CD4-positive, alpha-beta T cell (primary cell): Measurements from ENCODE around the gene CYP27B1. TPM values are rescaled to one million over a fixed set of nuclear protein-coding genes. Genes with fewer than 3 reads are reported as not detected.

ENCODE experiments used
- ATAC-seq: fragments of 200-7000 bp; cut with Tn5 transposase; one replicate; pipeline ENCODE4 v1.10.0; 2022; ENCODE audit warnings: mild to moderate bottlenecking; ENCODE audit not compliant: poor library complexity
- CTCF ChIA-PET: fragments of 350-600 bp; sonication (Branson Sonifier 250); formaldehyde crosslinking; loops from one replicate; lab custom pipeline; 2021; ENCODE audit warnings: antibody characterized with exemption, inconsistent platforms; lab: Charles Lee
- POLR2A ChIA-PET: fragments of 350-600 bp; sonication (Branson Sonifier 250); formaldehyde crosslinking; loops from one replicate; lab custom pipeline; 2021; ENCODE audit warnings: antibody characterized with exemption, inconsistent platforms; lab: Charles Lee
- DNase-seq, 14 experiments: peaks; one replicate each; pipeline ENCODE4 v3.0.0-alpha.2; 2013 to 2020; ENCODE audit warnings: mixed read lengths in 2 of 14
- H3K27ac ChIP-seq, 2 donors: one replicate each; pipeline versions ENCODE4 v1.5.1 to v1.7.0; 2013; ENCODE audit warnings: low read length in 2 of 2, low read depth in 1 of 2, mild to moderate bottlenecking in 1 of 2
- H3K27me3 ChIP-seq, 2 experiments: 1 replicate in 1 of 2; 2 replicates in 1 of 2; pipeline versions ENCODE4 v1.6.1 to v1.7.0; 2013; ENCODE audit warnings: low read length in 2 of 2, control low read depth in 1 of 2, mild to moderate bottlenecking in 1 of 2, moderate library complexity in 1 of 2; ENCODE audit not compliant: insufficient read depth in 2 of 2, control insufficient read depth in 1 of 2
- H3K36me3 ChIP-seq: one replicate; pipeline ENCODE4 v1.6.1; 2013; ENCODE audit warnings: low read length, control low read depth; ENCODE audit not compliant: insufficient read depth
- H3K4me1 ChIP-seq: one replicate; pipeline ENCODE4 v1.6.1; 2013; ENCODE audit warnings: low read length, control low read depth; ENCODE audit not compliant: insufficient read depth
- H3K4me3 ChIP-seq: one replicate; pipeline ENCODE4 v1.5.1; 2013; ENCODE audit warnings: mild to moderate bottlenecking, low read length, moderate library complexity
- H3K9me3 ChIP-seq, 2 experiments: 1 replicate in 1 of 2; 2 replicates in 1 of 2; pipeline versions ENCODE4 v1.6.1 to v1.7.0; 2013; ENCODE audit warnings: low read length in 2 of 2, mild to moderate bottlenecking in 2 of 2, control low read depth in 1 of 2, moderate library complexity in 1 of 2; ENCODE audit not compliant: control insufficient read depth in 1 of 2, insufficient read depth in 1 of 2
- H3K27ac Mint-ChIP-seq: one replicate; pipeline ENCODE4 v1.8.0; 2020; ENCODE audit warnings: mixed read lengths
- H3K27me3 Mint-ChIP-seq: one replicate; pipeline ENCODE4 v1.8.0; 2021; ENCODE audit warnings: mixed read lengths
- H3K36me3 Mint-ChIP-seq: one replicate; pipeline ENCODE4 v1.8.0; 2021; ENCODE audit warnings: low read depth, mixed read lengths
- H3K4me1 Mint-ChIP-seq: one replicate; pipeline ENCODE4 v1.8.0; 2021; ENCODE audit warnings: low read depth, mixed read lengths
- H3K4me3 Mint-ChIP-seq: one replicate; pipeline ENCODE4 v1.8.0; 2020; ENCODE audit warnings: mild to moderate bottlenecking, mixed read lengths
- H3K9me3 Mint-ChIP-seq: one replicate; pipeline ENCODE4 v1.8.0; 2020; ENCODE audit warnings: mixed read lengths
- CTCF ChIP-seq: fragments of 200-600 bp; IDR thresholded peaks from one replicate; pipeline ENCODE4 v1.8.0; 2022; ENCODE audit warnings: antibody characterized with exemption, mild to moderate bottlenecking
- intact Hi-C, 2 experiments: fragments of 100-400 bp; cut with DNase I in 1 of 2; cut with micrococcal nuclease in 1 of 2; formaldehyde crosslinking; loops; one replicate each; pipeline versions ENCODE4 v1.15.1 to v1.9.0; 2023 to 2025; cut with DNase I, micrococcal nuclease
- total RNA-seq, 174 experiments: library from RNA in 2 of 174; stranded (reverse) in 2 of 174; gene quantifications; one replicate each; pipeline ENCODE4 v1.2.3 and lab custom pipeline; 2021 to 2026

Gene CYP27B1
- total RNA-seq, 2 experiments from 2014 or later, result 1.0 to 1.4 TPM

GRCh38 chr12:57811028-57811755 is 44.3 kb upstream of the CYP27B1 start:
- no peak for TF ChIP-seq CTCF

GRCh38 chr12:57810450-57810849 is 43.6 kb upstream of the CYP27B1 start:
- H3K4me3 ChIP-seq, result no peak overlapping the region
- no peaks in the 10 kb centered on the region for H3K4me1 ChIP-seq
- Mint-ChIP-seq H3K36me3 (peaks cover 39% of the 10 kb centered on the region), H3K9me3 (no peaks in the 10 kb centered on the region), H3K4me3 (no peak overlapping the region), H3K27ac (no peak overlapping the region), H3K4me1 (no peaks in the 10 kb centered on the region), H3K27me3 (no peaks in the 10 kb centered on the region)
- no peaks in the 10 kb centered on the region for H3K9me3 ChIP-seq
- no peaks in the 10 kb centered on the region for H3K27me3 ChIP-seq
- ChIA-PET CTCF (no interaction called here), POLR2A (no interaction called here)
- H3K36me3 ChIP-seq, result peaks cover 22% of the 10 kb centered on the region
- DNase-seq, result no peak
- no peak for TF ChIP-seq CTCF
- no peak for ATAC-seq
- intact Hi-C loops, result no loop called here
- no peak overlapping the region for H3K27ac ChIP-seq

More at GRCh38 chr12:57811028-57811755, 44.3 kb upstream of the CYP27B1 start:
- no peaks in the 10 kb centered on the region for H3K4me1 Mint-ChIP-seq
- no peaks in the 10 kb centered on the region for H3K27me3 Mint-ChIP-seq
- no peak overlapping the region for H3K4me3 ChIP-seq
- no peak overlapping the region for H3K27ac Mint-ChIP-seq
- no peaks in the 10 kb centered on the region for H3K9me3 ChIP-seq
- H3K4me1 ChIP-seq, result no peaks in the 10 kb centered on the region
- peaks cover 22% of the 10 kb centered on the region for H3K36me3 ChIP-seq
- ChIA-PET POLR2A (no interaction called here), CTCF (no interaction called here)
- no peaks in the 10 kb centered on the region for H3K9me3 Mint-ChIP-seq
- ATAC-seq, result no peak
- no peak overlapping the region for H3K4me3 Mint-ChIP-seq
- no peak overlapping the region for H3K27ac ChIP-seq
- intact Hi-C loops, result no loop called here
- DNase-seq, result no peak
- peaks cover 37% of the 10 kb centered on the region for H3K36me3 Mint-ChIP-seq
- H3K27me3 ChIP-seq, result no peaks in the 10 kb centered on the region

GRCh38 chr12:57809425-57809824 is 42.5 kb upstream of the CYP27B1 start:
- Mint-ChIP-seq H3K36me3 (peaks cover 39% of the 10 kb centered on the region), H3K4me1 (no peaks in the 10 kb centered on the region), H3K4me3 (no peak overlapping the region), H3K27ac (no peak overlapping the region), H3K27me3 (no peaks in the 10 kb centered on the region), H3K9me3 (no peaks in the 10 kb centered on the region)
- intact Hi-C loops, result no loop called here
- ChIA-PET CTCF (no interaction called here), POLR2A (no interaction called here)
- no peaks in the 10 kb centered on the region for H3K4me1 ChIP-seq
- TF ChIP-seq CTCF, result no peak
- no peak overlapping the region for H3K4me3 ChIP-seq
- DNase-seq (no peak), ATAC-seq (no peak)
- H3K27me3 ChIP-seq, result no peaks in the 10 kb centered on the region
- H3K9me3 ChIP-seq, result no peaks in the 10 kb centered on the region
- no peak overlapping the region for H3K27ac ChIP-seq
- peaks cover 22% of the 10 kb centered on the region for H3K36me3 ChIP-seq
